Measurements from ENCODE around the gene TP53BP1.
A peak's percentile ranks its signal among the peaks of the same experiment; 100 is the strongest.
"Not testable (repeated sequence)": the region's sequence is repeated elsewhere in the genome, so short reads cannot be mapped to it uniquely, and the experiment has no call there.

Gene TP53BP1

DNA sequence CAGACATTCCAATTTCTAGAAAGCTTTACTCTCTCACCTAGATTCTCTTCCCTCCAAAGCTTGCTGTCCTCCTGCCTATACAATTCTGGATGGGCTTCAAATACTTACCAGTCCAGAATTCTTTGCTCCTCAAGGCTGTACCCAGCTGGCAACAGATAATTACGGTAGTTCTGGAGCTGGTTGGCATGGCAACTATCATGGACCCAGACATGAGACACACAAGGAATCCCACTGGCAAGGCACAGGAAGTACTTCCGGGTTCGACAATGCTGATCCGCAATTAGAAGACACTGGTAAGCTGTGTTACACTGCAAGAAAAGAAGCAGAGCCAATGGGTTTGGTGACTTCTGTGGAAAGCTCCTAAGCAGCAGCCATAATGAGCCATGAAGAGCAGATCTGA, 84.2 kb downstream of the TP53BP1 start:
- no peak for DNase-seq

DNA sequence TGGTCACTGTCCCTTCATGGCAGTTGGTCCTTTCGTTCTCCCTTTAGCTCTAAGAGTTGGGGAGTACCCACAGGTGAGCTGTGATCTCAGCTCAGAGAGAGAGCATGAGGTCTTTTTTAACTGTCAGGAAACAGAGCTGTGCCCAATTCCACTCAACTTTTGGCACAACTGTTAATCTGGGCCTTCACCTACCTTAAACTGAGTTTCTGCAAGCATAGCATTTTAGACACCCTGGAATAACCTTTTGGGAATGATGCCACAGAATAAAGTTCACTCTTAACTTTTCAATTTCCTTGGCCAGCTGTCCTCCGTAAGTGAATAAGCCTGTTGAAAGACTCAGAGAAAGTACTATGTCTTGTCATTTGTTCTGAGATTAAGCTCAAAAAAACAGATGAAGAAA, 86.1 kb downstream of the TP53BP1 start:
- no peak for DNase-seq

DNA sequence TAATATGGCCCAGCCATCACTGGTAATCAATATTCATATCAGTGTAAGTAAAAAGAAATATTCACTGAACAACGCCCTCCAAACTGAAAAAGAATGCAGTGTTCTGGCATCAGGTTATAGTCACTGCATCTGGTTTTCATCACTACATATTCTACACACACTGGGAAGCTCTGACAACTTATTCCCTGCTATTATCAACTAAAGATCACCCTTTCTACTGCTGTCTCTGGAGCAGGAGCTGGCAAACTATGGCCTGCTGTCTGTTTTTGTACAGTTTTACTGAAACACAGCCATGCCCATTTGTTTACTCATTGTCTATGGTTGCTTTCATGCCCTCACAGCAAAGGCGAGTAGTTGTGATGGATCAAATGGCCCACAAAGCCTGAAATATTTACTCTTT, 86.8 kb downstream of the TP53BP1 start:
- no peak for DNase-seq

DNA sequence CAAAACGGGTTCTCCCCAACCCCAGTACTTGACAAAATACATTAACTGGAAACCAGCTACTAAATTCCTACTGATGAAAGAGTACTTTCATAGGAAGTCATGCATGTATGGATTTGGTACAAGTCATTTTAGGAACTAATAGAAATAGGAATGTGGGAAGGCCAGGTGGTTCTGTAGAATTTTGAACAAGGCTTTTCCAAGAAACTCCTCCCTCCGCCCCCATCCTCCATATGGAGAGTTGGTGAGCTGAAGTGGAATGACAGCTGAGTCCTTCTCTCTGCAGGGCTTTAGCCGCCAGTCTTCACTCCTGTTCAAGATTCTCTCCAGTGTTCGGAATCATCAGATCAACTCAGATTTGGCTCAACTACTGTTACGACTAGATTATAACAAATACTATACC, 88.8 kb downstream of the TP53BP1 start:
- no peak for DNase-seq

DNA sequence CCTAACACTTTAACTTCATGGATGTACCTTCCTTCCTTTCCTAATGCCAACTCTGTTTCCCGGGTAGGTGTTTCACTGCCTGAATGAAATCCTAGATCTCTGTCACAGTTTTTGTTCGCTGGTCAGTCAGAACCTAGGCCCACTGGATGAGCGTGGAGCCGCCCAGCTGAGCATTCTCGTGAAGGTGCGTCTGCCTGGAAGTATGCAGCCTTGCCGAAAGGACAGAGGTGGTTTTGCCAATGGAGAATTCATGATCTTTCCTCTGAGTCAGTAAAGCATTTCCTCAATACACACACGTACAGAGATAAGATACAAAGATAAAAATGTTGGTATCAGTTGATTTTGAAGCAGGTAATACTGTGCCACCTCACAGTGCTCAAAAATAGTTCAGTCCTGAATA, 89.3 kb downstream of the TP53BP1 start:
- DNase-seq: no peak

DNA sequence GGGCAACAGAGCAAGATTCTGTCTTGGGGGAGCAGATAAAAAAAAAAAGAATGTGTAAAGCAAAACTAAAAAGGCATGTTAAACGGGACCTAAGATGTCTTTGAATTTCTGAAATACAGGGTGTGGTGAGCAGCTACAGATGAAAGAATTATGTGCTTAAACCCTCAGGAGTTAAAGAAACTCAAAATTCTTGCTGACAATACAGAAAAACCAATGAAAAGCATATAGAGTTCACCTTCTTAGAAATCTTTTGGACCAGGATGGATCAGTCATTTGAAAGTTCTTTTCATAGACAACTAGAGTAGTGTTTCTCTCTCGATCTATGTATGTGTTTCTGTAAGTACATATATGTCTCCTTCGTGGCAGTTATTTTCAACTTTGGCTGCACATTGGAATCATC, 90.7 kb downstream of the TP53BP1 start:
- DNase-seq: no peak

DNA sequence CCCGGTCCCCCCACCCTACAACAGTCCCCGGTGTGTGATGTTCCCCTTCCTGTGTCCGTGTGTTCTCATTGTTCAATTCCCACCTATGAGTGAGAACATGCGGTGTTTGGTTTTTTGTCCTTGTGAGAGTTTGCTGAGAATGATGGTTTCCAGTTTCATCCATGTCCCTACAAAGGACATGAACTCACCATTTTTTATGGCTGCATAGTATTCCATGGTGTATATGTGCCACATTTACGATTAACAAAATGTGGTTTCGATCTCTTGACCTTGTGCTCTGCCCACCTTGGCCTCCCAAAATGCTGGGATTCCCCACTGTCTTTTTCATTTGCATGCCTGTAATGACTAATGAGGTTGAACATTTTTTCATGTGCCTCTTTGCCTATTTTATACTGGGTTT, 99.4 kb downstream of the TP53BP1 start:
- DNase-seq: not testable (repeated sequence)

DNA sequence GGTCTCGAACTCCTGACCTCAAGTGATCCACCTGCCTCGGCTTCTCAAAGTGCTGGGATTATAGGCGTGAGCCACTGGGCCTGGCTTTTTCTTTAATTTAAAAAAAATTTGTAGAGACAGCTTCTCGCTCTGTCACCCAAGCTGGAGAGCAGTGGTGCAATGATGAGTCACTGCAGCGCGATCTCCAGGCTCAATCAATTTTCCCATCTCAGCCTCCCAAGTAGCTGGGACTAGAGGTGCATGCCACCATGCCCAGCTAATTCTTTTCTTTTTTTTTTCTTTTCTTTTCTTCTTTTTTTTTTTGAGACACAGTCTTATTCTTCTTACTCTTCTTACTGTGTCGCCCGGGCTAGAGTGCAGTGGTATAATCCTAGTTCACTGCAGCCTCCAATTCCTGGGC, 102.2 kb downstream of the TP53BP1 start:
- no peak for DNase-seq

DNA sequence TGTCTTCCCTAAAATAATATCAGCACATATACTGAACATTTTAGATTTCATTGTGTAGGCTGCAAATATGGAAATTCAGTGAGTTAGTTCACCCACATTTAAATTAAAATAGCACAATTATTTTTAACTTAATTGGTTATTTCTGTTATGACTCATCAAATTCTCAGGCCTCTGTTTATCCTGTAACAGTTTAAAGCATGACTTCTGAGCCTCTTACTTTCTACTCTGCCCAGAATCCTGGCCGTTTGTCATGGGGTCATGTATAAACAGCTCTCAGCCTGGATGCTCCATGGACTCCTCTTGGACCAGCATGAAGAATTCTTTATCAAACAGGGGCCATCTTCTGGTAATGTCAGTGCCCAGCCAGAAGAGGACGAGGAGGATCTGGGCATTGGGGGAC, 109.9 kb downstream of the TP53BP1 start:
- DNase-seq: no peak

DNA sequence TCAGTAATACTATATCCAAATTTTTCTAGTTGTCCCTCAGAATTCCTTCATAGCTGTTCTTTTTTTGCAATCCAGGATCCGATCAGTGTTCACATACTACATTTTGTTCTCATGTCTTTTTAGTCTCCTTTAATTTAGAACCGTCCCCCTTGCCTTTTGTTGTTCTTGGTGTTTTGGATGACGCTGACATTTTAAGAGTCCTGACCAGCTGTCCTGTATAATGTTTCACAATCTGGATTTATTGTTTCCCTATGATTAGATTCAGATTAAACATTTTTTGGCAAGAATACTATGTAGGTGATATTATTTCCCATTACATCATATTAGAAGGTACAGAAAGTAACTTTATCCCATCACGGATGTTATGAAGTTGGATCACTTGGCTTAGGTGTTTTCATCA, 110.6 kb downstream of the TP53BP1 start:
- DNase-seq: no peak

DNA sequence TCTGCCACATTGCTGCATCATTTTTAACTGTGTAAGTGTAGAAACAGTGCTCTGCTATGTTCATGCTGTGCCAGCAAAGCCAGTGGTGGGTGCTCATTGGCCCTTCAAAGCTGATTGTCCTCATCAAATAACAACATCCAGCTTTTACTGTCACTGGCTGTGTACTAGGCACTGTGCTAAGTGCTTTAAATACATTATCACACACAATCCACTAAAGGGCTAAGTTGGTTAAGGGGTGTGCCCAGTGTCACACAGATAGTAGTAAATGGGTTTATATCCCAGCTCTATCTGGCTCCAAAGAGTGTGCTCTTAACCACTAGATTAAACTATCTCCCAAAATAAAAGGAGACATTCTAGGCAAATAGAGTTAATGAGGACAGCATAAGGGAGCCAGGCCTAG, 114.4 kb downstream of the TP53BP1 start:
- no peak for DNase-seq

DNA sequence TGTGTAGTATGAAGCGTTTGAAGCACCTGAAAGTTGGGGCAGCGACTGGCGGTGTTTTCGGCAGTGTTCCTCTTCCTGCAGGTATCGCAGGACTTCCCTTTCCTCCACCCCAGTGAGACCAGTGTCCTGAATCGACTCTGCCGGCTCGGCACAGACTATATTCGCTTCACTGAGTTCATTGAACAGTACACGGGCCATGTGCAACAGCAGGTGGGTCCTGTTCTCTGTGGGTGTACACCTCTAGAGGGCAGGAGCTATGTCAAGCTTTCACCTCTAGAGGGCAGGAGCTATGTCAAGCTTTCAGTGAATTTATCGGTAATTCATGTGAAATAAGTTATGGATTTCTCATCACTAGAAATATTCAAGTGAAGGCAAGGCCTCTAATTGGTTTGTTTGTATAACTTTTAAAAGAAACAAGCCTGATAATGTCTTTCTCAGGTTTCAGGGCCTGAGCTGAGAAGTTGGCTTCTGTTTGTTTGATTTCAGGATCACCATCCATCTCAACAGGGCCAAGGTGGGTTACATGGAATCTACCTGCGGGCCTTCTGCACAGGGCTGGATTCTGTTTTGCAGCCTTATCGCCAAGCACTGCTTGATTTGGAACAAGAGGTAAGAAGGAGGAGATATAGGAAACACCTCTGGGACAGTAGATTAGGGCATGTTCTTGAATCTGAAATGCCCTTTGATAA, 116.8 kb downstream of the TP53BP1 start:
- no peak for DNase-seq

DNA sequence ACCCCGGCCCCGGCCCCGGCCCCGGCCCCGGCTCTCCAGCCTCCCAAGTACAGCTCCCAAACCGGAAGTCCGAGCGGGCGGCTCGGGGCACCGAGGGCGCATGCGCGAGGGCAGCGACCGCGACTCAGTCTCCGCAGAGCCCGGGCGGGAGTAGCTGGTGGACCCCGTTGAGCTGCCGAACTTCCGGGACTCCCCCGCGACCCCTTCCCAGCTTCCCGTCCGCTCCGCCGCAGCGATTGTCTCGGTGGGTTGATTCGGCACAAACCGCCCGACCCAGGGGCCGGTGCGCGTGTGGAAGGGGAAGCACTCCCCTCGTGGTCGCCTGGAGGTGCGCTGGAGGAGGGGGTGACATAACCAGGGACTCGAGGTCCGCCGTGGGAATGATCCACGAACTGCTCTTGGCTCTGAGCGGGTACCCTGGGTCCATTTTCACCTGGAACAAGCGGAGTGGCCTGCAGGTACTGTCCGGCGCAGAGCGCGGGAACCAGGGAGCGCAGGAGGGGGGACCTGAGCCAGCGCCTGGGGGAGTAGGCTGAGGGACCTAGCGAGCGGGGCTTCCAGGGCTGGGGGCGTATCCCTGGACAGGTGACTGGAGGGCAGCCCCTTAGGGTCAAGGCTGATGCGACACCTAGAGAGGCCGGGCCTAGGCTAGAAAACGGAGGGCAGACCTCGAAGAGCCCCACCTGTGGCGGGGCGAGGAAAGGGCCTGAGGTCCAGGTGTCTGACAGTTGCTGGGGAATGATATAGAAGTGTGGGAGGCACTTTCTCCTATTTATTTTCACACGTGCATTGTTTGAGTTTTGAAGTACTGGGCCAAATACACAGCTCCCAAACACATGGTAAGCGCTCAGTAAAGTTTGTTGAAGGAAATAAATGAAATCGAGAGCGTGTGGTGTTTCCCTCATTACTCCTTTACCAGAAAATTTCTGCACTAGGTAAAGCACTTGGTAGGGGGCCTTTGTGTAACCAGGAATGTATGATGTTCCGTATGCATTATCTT, 121.7 kb downstream of the TP53BP1 start, which contains the start of the genes TUBGCP4 and ZSCAN29:
Gene TUBGCP4 (plus strand): TSS at position 127 of the 1,000 bp plus-strand sequence. CDS start 254 bp downstream, at position 381.
Gene ZSCAN29 (minus strand): TSS at position 69 of the 1,000 bp plus-strand sequence. CDS start 1,130 bp downstream, outside the sequence.
- DNase-seq: peak; percentile 22

DNA sequence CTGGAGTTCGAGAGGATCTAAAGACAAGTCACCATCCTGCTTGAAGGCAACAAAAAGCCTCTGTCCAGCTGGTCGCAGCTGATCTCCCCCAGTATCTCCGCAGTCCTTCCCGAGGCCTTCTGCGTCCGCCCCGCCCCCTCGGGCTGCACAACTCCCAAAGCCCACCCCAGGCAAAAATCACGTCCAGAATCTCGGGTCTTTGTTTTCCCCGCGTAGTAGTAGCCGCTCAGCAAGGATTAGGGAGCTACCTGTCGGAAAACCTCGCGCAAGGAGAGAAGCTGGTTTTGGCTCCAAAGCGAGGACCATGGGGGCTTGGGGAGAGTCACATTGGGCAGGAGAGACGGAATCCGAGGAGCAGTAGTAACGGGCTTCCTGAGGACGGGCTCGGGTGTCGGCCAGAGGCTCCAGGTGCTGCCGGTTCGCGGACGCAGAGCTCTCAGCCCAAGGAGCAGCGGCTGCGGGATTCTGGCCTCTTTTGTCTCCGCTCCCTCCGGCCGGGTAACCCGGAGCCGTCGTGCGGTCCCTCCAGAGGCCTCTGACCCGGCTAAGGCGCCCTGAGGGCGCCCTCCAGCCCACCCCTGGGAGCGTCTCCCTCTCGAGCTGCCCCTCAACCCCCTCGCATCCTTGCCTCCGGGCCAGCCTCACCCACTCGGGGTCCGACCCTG, 122.5 kb downstream of the TP53BP1 start:
- DNase-seq: no peak

DNA sequence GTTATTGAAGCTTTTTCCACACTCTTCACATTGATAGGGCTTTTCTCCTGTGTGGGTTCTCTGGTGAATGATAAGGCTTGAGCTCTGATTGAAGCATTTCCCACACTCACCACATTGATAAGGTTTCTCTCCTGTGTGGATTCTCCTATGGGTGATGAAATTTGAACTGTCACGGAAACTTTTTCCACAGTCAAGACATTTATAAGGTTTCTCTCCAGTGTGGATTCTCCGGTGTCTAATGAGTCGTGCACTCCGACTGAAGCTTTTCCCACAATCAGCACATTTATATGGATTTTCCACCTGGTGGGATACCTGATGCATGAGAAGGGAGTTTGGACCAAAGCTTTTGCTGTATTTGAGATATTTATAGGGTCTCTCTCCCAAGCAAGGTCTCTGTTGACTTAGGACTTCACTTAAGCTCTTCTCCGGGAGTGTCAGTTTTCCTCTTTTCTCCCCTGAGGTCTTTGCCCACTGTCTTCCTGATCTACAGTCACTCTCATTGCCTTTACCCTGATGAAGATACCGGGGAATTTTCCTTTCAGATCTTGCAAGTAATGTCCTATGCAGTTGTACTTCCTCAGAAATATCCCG, 131.5 kb downstream of the TP53BP1 start:
- no peak for DNase-seq

DNA sequence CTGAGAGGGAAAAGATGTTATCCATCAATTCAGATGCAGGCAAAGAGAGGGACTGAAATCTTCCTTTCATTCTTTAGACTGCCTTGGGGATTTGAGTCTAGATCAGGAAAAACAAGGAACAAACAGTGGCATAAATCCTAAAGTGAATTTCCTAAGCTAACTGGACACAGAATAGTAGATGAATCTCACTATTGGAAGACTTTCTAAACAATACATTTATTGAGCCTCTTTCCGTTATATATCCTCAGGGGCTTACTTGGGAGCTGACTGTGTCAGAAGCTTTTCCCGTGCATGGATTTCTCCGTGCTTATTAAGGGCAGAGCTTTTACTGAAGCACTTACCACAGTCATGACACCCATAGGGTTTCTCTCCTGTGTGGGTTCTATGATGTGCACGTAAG, 132.1 kb downstream of the TP53BP1 start:
- DNase-seq: no peak
